PC-3 (cell line): Measurements from ENCODE around the gene TMEM176A.

Experiments
- CTCF ChIP-seq: fragments of 300-600 bp; sonication (generic); conservative IDR thresholded peaks from 2 replicates; pipeline ENCODE4 v1.5.1; 2017; ENCODE audit warnings: antibody characterized with exemption, low read depth, mild to moderate bottlenecking, low read length
- EZH2 ChIP-seq: fragments of 300-600 bp; sonication (generic); IDR thresholded peaks from one replicate; pipeline ENCODE4 v1.6.1; 2017; ENCODE audit warnings: antibody characterized with exemption, mild to moderate bottlenecking, low read length; ENCODE audit not compliant: unreplicated experiment

GRCh38 chr7:150823043-150823442, 22.5 kb downstream of the TMEM176A start:
- no peak for TF ChIP-seq CTCF
- no peak for TF ChIP-seq EZH2
